ENCODE measurements around the gene SPATS2L.

DNA sequence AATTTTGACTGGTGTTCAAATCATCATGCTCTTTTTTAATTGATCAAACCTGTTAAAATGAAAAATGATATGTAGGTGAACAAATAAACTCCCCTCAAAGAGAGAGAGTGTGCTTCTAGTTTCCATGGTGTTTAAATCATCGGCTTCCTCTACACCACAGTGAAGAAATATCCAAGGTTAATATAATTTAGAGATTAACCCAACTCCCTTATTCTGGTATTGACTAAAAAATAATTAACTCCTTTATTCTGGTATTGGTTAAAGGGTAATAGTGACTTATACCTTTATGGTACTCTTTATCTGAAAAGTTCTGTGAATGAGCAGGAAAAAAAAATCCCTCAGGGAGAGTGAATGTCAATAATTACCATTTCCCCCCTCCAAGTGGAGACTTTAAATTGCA lies 93.1 kb downstream of the SPATS2L start:
- TF ChIP-seq, protein P1, sequence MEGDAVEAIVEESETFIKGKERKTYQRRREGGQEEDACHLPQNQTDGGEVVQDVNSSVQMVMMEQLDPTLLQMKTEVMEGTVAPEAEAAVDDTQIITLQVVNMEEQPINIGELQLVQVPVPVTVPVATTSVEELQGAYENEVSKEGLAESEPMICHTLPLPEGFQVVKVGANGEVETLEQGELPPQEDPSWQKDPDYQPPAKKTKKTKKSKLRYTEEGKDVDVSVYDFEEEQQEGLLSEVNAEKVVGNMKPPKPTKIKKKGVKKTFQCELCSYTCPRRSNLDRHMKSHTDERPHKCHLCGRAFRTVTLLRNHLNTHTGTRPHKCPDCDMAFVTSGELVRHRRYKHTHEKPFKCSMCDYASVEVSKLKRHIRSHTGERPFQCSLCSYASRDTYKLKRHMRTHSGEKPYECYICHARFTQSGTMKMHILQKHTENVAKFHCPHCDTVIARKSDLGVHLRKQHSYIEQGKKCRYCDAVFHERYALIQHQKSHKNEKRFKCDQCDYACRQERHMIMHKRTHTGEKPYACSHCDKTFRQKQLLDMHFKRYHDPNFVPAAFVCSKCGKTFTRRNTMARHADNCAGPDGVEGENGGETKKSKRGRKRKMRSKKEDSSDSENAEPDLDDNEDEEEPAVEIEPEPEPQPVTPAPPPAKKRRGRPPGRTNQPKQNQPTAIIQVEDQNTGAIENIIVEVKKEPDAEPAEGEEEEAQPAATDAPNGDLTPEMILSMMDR (conservative IDR thresholded peaks at IDR 0.05 in 1 of 2, IDR thresholded peaks at IDR 0.05 in 1 of 2; ENCODE audit: extremely low read depth in 1 of 2, insufficient read depth in 1 of 2, low read depth in 1 of 2, low read length in 2 of 2), result no peak
- TF ChIP-seq EZH2 (IDR thresholded peaks at IDR 0.05; ENCODE audit: borderline replicate concordance, low read length), result no peak
